A549 (cell line): ENCODE results near the gene TOM1L2. TPM values are rescaled to one million over a fixed set of nuclear protein-coding genes. Genes with fewer than 3 reads are reported as not detected.
A peak's percentile ranks its signal among the peaks of the same experiment; 100 is the strongest.

Experiments
- ATAC-seq, 2 experiments: fragments of 200-7000 bp in 1 of 2; fragments of >200 bp in 1 of 2; cut with Nextera tagmentation in 1 of 2; cut with Tn5 transposase in 1 of 2; 3 replicates each; pipeline versions ENCODE4 v1.8.0 to v1.9.1; 2018 to 2020; ENCODE audit warnings: mild to moderate bottlenecking in 1 of 2, moderate library complexity in 1 of 2
- CTCF ChIA-PET: fragments of 300-600 bp; sonication (Branson Sonifier 250); formaldehyde crosslinking; extraction: SDS; loops from one replicate; lab custom pipeline; 2021; ENCODE audit warnings: antibody characterized with exemption, inconsistent platforms; lab: Yijun Ruan, JAX
- POLR2A ChIA-PET: fragments of 350-600 bp; formaldehyde crosslinking; extraction: SDS; loops from one replicate; lab custom pipeline; 2021; ENCODE audit warnings: antibody characterized with exemption, inconsistent platforms; lab: Yijun Ruan, JAX
- DNase-seq, 2 experiments: peaks; one replicate each; pipeline versions ENCODE4 v3.0.0 to v3.0.0-alpha.2; 2011 to 2016; ENCODE audit warnings: low read depth in 1 of 2, low spot score in 1 of 2
- FAIRE-seq: peaks from 2 replicates; lab custom pipeline; 2011; peaks lifted over from hg19 to GRCh38; lab: Jason Lieb, UNC
- H3K27ac ChIP-seq, 2 experiments: fragments of >200 bp; sonication (Bioruptor Twin); formaldehyde crosslinking; 3 replicates each; pipeline ENCODE4 v1.5.1; 2016 to 2017
- H3K4me1 ChIP-seq: fragments of >200 bp; sonication (Bioruptor Twin); formaldehyde crosslinking; 3 replicates; pipeline ENCODE4 v1.6.1; 2016
- H3K4me2 ChIP-seq: fragments of >200 bp; sonication (Bioruptor Twin); formaldehyde crosslinking; 3 replicates; pipeline ENCODE4 v1.6.1; 2016
- H3K4me3 ChIP-seq: fragments of >200 bp; sonication (Bioruptor Twin); formaldehyde crosslinking; 3 replicates; pipeline ENCODE4 v1.5.1; 2016
- H3K9me3 ChIP-seq: fragments of >200 bp; sonication (Bioruptor Twin); formaldehyde crosslinking; 3 replicates; pipeline ENCODE4 v1.6.1; 2016
- BHLHE40 ChIP-seq: IDR thresholded peaks from 2 replicates; pipeline ENCODE4 v1.6.1; 2012; ENCODE audit warnings: low read depth, low read length, inconsistent platforms
- CBX2 ChIP-seq: fragments of 200-600 bp; sonication (generic); IDR thresholded peaks from 2 replicates; pipeline ENCODE4 v1.6.1; 2016; ENCODE audit warnings: low read depth, mild to moderate bottlenecking, borderline replicate concordance
- CBX8 ChIP-seq: fragments of 200-600 bp; sonication (generic); IDR thresholded peaks from 2 replicates; pipeline ENCODE4 v1.6.1; 2016
- HOXA7 ChIP-seq: fragments of 250-450 bp; sonication (Bioruptor Pico); IDR thresholded peaks from 2 replicates; pipeline ENCODE4 v1.5.0; 2020; ENCODE audit warnings: mild to moderate bottlenecking, moderate library complexity
- HOXB5 ChIP-seq: fragments of 250-450 bp; sonication (Bioruptor Pico); IDR thresholded peaks from 2 replicates; pipeline ENCODE4 v1.5.0; 2020; ENCODE audit warnings: mild to moderate bottlenecking, moderate library complexity
- JUNB ChIP-seq: fragments of >200 bp; sonication (Bioruptor Twin); formaldehyde crosslinking; IDR thresholded peaks from 2 replicates; pipeline ENCODE4 v1.6.1; 2016
- MYC ChIP-seq: IDR thresholded peaks from 2 replicates; pipeline ENCODE4 v1.6.1; 2012; ENCODE audit warnings: mild to moderate bottlenecking, inconsistent platforms, low read length, improper control_type of control experiment, borderline replicate concordance
- NPAS2 ChIP-seq: fragments of 250-450 bp; sonication (Bioruptor Pico); IDR thresholded peaks from 2 replicates; pipeline ENCODE4 v1.8.0; 2022; ENCODE audit warnings: mild to moderate bottlenecking, moderate library complexity, borderline replicate concordance
- NR3C1 ChIP-seq: fragments of >200 bp; sonication (Bioruptor Twin); formaldehyde crosslinking; IDR thresholded peaks from 3 replicates; pipeline ENCODE4 v1.6.1; 2017
- RAD21 ChIP-seq, 2 experiments: fragments of >200 bp in 1 of 2; sonication (Bioruptor Twin) in 1 of 2; formaldehyde crosslinking in 1 of 2; IDR thresholded peaks in 1 of 2; conservative IDR thresholded peaks in 1 of 2; 2 replicates in 1 of 2; 3 replicates in 1 of 2; pipeline ENCODE4 v1.6.1; 2012 to 2018; ENCODE audit warnings: inconsistent platforms in 1 of 2
- RCOR1 ChIP-seq: fragments of 150-350 bp; IDR thresholded peaks from 2 replicates; pipeline ENCODE4 v1.6.1; 2014; ENCODE audit warnings: antibody characterized with exemption, low read length, low read depth
- RNF2 ChIP-seq: fragments of 200-600 bp; sonication (generic); IDR thresholded peaks from 2 replicates; pipeline ENCODE4 v1.6.1; 2016; ENCODE audit warnings: low read depth, mild to moderate bottlenecking, antibody characterized with exemption, moderate library complexity, borderline replicate concordance
- SMC3 ChIP-seq: fragments of >200 bp; sonication (Bioruptor Twin); formaldehyde crosslinking; IDR thresholded peaks from 3 replicates; pipeline ENCODE4 v1.6.1; 2018; ENCODE audit warnings: inconsistent platforms
- ZC3H11A ChIP-seq: fragments of 450-650 bp; IDR thresholded peaks from 2 replicates; pipeline ENCODE4 v1.6.1; 2014; ENCODE audit warnings: antibody characterized with exemption, mild to moderate bottlenecking
- ZSCAN20 ChIP-seq: fragments of 250-450 bp; sonication (Bioruptor Pico); IDR thresholded peaks from 2 replicates; pipeline ENCODE4 v1.8.0; 2022; ENCODE audit warnings: mild to moderate bottlenecking, moderate library complexity
- WGBS: methylation state at CpG from one replicate; pipeline ENCODE4 v1.1.6; 2017; ENCODE audit errors: missing lambda C conversion rate; 5-methylcytosine and 5-hydroxymethylcytosine counted together
- polyA plus RNA-seq, 4 experiments: library from polyadenylated mRNA; depleted of rRNA in 3 of 4; stranded (reverse); fragments of >200 nt; fragmentation: RNase III in 1 of 4; extraction: RNeasy Plus Mini Kit Qiagen cat#74134 plus additional on column Dnase treatment in 1 of 4; gene quantifications; 2 replicates in 3 of 4; 3 replicates in 1 of 4; pipeline ENCODE4 v1.2.3, GENCODE V29; 2011 to 2017
- TF ChIP-seq, protein P1 (sequence below): fragments of 450-650 bp; IDR thresholded peaks from 2 replicates; pipeline ENCODE4 v1.6.1; 2014; ENCODE audit warnings: antibody characterized with exemption
- TF ChIP-seq, protein P2 (sequence below): IDR thresholded peaks from 2 replicates; pipeline ENCODE4 v1.6.1; 2012
- TF ChIP-seq, protein P3 (sequence below): fragments of >200 bp; sonication (Bioruptor Twin); formaldehyde crosslinking; IDR thresholded peaks from 3 replicates; pipeline ENCODE4 v1.5.1; 2016
- TF ChIP-seq, protein P4 (sequence below): IDR thresholded peaks from 2 replicates; pipeline ENCODE4 v1.6.1; 2012; ENCODE audit warnings: low read depth, borderline replicate concordance

Gene TOM1L2
- polyA plus RNA-seq, 2 of the 4 experiments (the other 2 are of a cell fraction), result 19.2 to 24.7 TPM

DNA sequence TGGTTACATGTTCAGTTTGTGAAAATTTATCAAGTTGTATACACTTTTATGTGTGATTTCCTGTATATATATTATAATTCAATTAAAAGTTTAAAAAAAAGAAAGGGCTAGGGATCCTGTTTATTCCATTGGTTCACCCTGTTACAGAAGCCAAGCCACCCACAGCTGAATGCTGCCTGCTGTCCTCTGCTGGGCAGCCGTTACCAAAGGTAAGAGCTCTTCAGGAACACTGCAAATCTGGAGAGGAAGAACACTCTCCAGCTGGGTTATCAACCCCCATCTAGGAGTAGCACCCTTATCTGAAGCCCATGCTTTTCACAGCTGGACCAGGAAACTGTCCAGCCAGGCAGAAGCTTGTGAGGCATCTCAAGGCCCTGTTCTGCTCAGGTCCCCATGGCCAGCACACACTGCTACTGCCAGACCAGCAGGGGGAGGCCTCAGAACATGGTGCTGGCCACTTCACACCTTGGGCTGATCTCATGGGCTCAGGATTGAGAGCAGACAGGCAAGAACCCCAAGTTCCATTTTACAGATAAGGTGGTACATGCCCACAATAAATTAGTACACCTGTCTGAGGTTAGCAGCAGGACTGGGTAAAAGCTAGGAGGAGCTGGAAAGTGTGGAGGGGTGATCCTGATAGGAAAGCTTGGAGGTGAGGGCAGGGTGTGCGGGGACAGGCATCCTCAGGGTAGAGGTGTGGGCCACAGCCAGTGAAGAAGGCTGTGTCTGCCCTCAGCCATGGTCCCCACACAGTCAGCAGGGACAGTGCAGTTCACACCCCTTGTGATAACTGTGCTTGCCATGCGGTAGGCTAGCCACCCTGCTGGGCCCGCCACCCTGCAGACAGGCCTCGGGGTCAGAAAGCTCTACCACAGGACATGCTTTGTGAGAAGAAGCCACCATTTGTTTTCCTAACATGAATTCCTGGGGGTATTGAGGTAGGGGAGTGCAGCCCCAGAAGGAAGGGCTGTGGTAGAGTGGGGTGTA, 81.1 kb downstream of the TOM1L2 start:
- DNase-seq (peak; percentile 88 to 91), ATAC-seq (peak; percentile 94 to 98), FAIRE-seq (no peak)
- TF ChIP-seq MYC (no peak), HOXA7 (CRISPR knock-in tag) (no peak), SMC3 (peak; percentile 99), BHLHE40 (no peak), CBX8 (no peak), NPAS2 (CRISPR knock-in tag) (no peak), RCOR1 (no peak), ZSCAN20 (no peak), RAD21 (conservative IDR thresholded peaks at IDR 0.05 in 1 of 2, IDR thresholded peaks at IDR 0.05 in 1 of 2) (peak; percentile 98 to 100)
- TF ChIP-seq, protein P1, sequence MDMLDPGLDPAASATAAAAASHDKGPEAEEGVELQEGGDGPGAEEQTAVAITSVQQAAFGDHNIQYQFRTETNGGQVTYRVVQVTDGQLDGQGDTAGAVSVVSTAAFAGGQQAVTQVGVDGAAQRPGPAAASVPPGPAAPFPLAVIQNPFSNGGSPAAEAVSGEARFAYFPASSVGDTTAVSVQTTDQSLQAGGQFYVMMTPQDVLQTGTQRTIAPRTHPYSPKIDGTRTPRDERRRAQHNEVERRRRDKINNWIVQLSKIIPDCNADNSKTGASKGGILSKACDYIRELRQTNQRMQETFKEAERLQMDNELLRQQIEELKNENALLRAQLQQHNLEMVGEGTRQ, result no peak
- TF ChIP-seq, protein P2, sequence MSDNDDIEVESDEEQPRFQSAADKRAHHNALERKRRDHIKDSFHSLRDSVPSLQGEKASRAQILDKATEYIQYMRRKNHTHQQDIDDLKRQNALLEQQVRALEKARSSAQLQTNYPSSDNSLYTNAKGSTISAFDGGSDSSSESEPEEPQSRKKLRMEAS, result peak; percentile 85
- TF ChIP-seq, protein P3, sequence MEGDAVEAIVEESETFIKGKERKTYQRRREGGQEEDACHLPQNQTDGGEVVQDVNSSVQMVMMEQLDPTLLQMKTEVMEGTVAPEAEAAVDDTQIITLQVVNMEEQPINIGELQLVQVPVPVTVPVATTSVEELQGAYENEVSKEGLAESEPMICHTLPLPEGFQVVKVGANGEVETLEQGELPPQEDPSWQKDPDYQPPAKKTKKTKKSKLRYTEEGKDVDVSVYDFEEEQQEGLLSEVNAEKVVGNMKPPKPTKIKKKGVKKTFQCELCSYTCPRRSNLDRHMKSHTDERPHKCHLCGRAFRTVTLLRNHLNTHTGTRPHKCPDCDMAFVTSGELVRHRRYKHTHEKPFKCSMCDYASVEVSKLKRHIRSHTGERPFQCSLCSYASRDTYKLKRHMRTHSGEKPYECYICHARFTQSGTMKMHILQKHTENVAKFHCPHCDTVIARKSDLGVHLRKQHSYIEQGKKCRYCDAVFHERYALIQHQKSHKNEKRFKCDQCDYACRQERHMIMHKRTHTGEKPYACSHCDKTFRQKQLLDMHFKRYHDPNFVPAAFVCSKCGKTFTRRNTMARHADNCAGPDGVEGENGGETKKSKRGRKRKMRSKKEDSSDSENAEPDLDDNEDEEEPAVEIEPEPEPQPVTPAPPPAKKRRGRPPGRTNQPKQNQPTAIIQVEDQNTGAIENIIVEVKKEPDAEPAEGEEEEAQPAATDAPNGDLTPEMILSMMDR, result peak; percentile 94
- TF ChIP-seq, protein P4, sequence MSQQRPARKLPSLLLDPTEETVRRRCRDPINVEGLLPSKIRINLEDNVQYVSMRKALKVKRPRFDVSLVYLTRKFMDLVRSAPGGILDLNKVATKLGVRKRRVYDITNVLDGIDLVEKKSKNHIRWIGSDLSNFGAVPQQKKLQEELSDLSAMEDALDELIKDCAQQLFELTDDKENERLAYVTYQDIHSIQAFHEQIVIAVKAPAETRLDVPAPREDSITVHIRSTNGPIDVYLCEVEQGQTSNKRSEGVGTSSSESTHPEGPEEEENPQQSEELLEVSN, result 0 out of 2 replicates have a peak, but pooled peaks have one; percentile 60
- Histone ChIP-seq H3K9me3 (no peaks in the 10 kb centered on the region), H3K4me3 (no peak overlapping the region), H3K27ac (peak overlapping the region in 1 of 2 experiments; percentile 26; a peak in 3 of 6 replicates), H3K4me2 (no peak overlapping the region), H3K4me1 (0 out of 3 replicates have a peak, but pooled peaks cover under 1% of the 10 kb centered on the region)
- ChIA-PET CTCF (interaction anchor here (0.5 to 14.4 kb wide), 70 partner anchors 11 to 513 kb away, joined by 3 to 313 read pairs (median 6); partner anchors contain the start of genes ATPAF2, DRC3, GID4 and SREBF1), POLR2A (interaction anchor here (0.9 to 1.4 kb wide), 3 partner anchors 10 to 55 kb away, joined by 3 to 4 read pairs (median 4); no protein-coding TSS in a partner anchor)
- WGBS, result 98% methylated on average over 5 of the region's 5 CpGs

DNA sequence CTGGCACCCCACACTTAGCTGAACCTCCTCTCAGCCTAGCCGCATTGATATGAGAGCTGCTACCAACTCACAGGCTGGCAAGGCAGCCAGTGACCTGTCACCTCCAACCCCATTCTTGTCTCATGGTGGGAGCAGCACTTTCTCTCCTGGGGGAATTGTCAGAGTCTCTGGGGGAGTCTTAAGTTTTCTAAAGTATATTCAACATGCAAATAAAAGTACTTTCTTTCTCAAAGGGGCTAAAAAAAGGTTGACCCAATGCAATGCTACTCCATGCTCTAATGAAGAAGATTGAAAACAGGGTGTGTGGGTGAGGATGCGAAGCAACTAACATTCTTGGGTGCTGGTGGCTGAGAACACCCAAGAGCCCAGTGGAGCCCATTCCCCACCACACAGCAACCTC, 82.3 kb downstream of the TOM1L2 start:
- Histone ChIP-seq H3K27ac (no peak overlapping the region), H3K4me1 (no peaks in the 10 kb centered on the region), H3K4me2 (no peak overlapping the region), H3K4me3 (no peak overlapping the region), H3K9me3 (no peaks in the 10 kb centered on the region)
- ChIA-PET POLR2A (interaction anchor here (1.4 kb wide), 1 partner anchor 54 kb away, joined by 4 read pairs; no protein-coding TSS in a partner anchor), CTCF (interaction anchor here (0.8 to 14.4 kb wide), 17 partner anchors 12 to 209 kb away, joined by 3 to 313 read pairs (median 9); partner anchors contain the start of genes ATPAF2 and GID4)
- DNase-seq, result no peak
- no peak for FAIRE-seq
- TF ChIP-seq, protein P4, result no peak
- TF ChIP-seq MYC, result no peak
- no peak for TF ChIP-seq HOXB5 (CRISPR knock-in tag)
- WGBS, result 88% methylated on average over 2 of the region's 2 CpGs
- ATAC-seq, result no peak

DNA sequence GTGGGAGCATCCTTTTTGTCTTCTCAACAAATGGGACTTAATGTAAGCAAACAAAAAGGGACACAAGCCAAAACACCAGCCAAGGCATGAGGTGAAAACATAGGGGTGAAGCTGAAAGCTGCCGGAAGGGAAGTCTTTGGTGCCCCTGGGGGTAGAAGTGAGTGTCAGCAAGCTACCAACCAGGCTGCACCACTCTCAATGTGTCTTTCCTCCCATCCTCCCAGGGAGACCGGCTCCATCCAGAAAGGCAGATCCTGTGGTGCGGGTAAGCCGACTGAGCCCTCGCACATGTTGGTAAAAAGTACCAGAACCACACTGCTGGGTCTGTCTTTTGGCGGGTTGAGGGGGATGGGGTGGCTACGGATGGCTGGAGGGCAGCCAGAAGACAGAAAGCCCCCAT, 83.4 kb downstream of the TOM1L2 start:
- Histone ChIP-seq H3K27ac (no peak overlapping the region), H3K9me3 (no peaks in the 10 kb centered on the region), H3K4me3 (no peak overlapping the region), H3K4me2 (no peak overlapping the region), H3K4me1 (no peaks in the 10 kb centered on the region)
- ATAC-seq, result peak in 1 of 2 experiments; percentile 45; a peak in 3 of 6 replicates
- POLR2A ChIA-PET, result no interaction called here
- WGBS, result 91% methylated on average over 7 of the region's 7 CpGs
- TF ChIP-seq NR3C1 (no peak), RNF2 (no peak), JUNB (no peak), CBX2 (no peak), ZC3H11A (no peak)
- TF ChIP-seq, protein P3, result no peak
- CTCF ChIA-PET, result interaction anchor here (0.7 to 14.4 kb wide), 15 partner anchors 8 to 208 kb away, joined by 3 to 313 read pairs (median 3); partner anchors contain the start of genes ATPAF2, DRC3, GID4 and TOM1L2
- no peak for FAIRE-seq
- peak in 1 of 2 experiments; percentile 44 for DNase-seq
